K562 (cell line): ENCODE measurements around the gene CFD. TPM values are rescaled to one million over a fixed set of nuclear protein-coding genes. Genes with fewer than 3 reads are reported as not detected.

Source experiments
- CBX1 ChIP-seq: sonication (generic); IDR thresholded peaks from 2 replicates; pipeline ENCODE4 v1.6.1; 2016; ENCODE audit warnings: antibody characterized with exemption, low read depth, mild to moderate bottlenecking
- CCAR2 ChIP-seq: fragments of 200-400 bp; formaldehyde crosslinking; IDR thresholded peaks from 2 replicates; pipeline ENCODE4 v1.6.1; 2017; ENCODE audit warnings: mild to moderate bottlenecking, low read depth, low read length
- EP400 ChIP-seq: fragments of 450-650 bp; IDR thresholded peaks from 2 replicates; pipeline ENCODE4 v1.6.1; 2017; ENCODE audit warnings: antibody characterized with exemption, mild to moderate bottlenecking, moderate library complexity
- HMG20B ChIP-seq: fragments of 250-450 bp; sonication (Bioruptor Pico); IDR thresholded peaks from 2 replicates; pipeline ENCODE4 v1.5.0; 2021; ENCODE audit warnings: mild to moderate bottlenecking
- HMGXB4 ChIP-seq: sonication (generic); formaldehyde crosslinking; IDR thresholded peaks from 2 replicates; pipeline ENCODE4 v1.8.1; 2023; ENCODE audit warnings: mild to moderate bottlenecking, missing genetic modification reagents
- MTF1 ChIP-seq: fragments of 250-450 bp; sonication (Bioruptor Pico); IDR thresholded peaks from 2 replicates; pipeline ENCODE4 v1.9.0; 2021; ENCODE audit warnings: moderate library complexity, mild to moderate bottlenecking, inconsistent platforms, borderline replicate concordance
- NR3C1 ChIP-seq: sonication (generic); formaldehyde crosslinking; IDR thresholded peaks from 2 replicates; pipeline ENCODE4 v1.8.1; 2022; ENCODE audit warnings: missing genetic modification reagents
- PRPF4 ChIP-seq: fragments of 200-400 bp; formaldehyde crosslinking; IDR thresholded peaks from one replicate; pipeline ENCODE4 v1.6.1; 2017; ENCODE audit warnings: low read length, low read depth, mild to moderate bottlenecking; ENCODE audit not compliant: insufficient read depth, poor library complexity, severe bottlenecking
- RBM14 ChIP-seq: fragments of 200-400 bp; formaldehyde crosslinking; IDR thresholded peaks from 2 replicates; pipeline ENCODE4 v1.6.1; 2018; ENCODE audit warnings: low read depth, mild to moderate bottlenecking, low read length, moderate library complexity, borderline replicate concordance; ENCODE audit not compliant: insufficient read depth
- TFAM ChIP-seq: fragments of 250-450 bp; sonication (Bioruptor Pico); conservative IDR thresholded peaks from 2 replicates; pipeline ENCODE4 v1.5.0; 2021; ENCODE audit warnings: mild to moderate bottlenecking, moderate library complexity
- ZNF175 ChIP-seq: fragments of 200-800 bp; sonication (Bioruptor generic); IDR thresholded peaks from 2 replicates; pipeline ENCODE4 v1.6.1; 2016; ENCODE audit warnings: low read depth, mild to moderate bottlenecking, missing genetic modification characterization, missing compliant biosample characterization
- ZNF584 ChIP-seq: fragments of 200-800 bp; sonication (Bioruptor generic); IDR thresholded peaks from 2 replicates; pipeline ENCODE4 v1.6.1; 2016; ENCODE audit warnings: low read depth, mild to moderate bottlenecking, missing genetic modification characterization, missing compliant biosample characterization
- ZNF740 ChIP-seq, 3 experiments: fragments of 200-800 bp in 1 of 3; sonication (Bioruptor generic) in 1 of 3; sonication (generic) in 1 of 3; formaldehyde crosslinking in 1 of 3; IDR thresholded peaks; 2 replicates each; pipeline versions ENCODE4 v1.6.1 to v1.8.0; 2016 to 2022; ENCODE audit warnings: mild to moderate bottlenecking in 2 of 3, missing compliant biosample characterization in 2 of 3, missing genetic modification characterization in 2 of 3, missing genetic modification reagents in 1 of 3
- polyA plus RNA-seq, 8 experiments: library from polyadenylated mRNA; depleted of rRNA in 4 of 8; stranded (reverse) in 5 of 8; unstranded in 3 of 8; fragments of >200 nt; fragmentation: Nextera tagmentation in 2 of 8; fragmentation: Illumina TruSeq in 1 of 8; extraction: Ambion mirVana in 2 of 8; extraction: Trizol in 1 of 8; gene quantifications; 2 replicates each; pipeline versions ENCODE4 v1.2.1 to v1.2.3, GENCODE V29; 2011 to 2014; ENCODE audit warnings: inconsistent platforms in 1 of 8, missing spikeins in 1 of 8
- total RNA-seq, 7 experiments: library from RNA; depleted of rRNA in 6 of 7; stranded (reverse); fragments of >200 nt in 6 of 7; fragmentation: Illumina TruSeq in 2 of 7; extraction: Trizol in 2 of 7; gene quantifications; 2 replicates each; pipeline versions ENCODE4 v1.2.1 to v1.2.3, GENCODE V29; 2011 to 2021; ENCODE audit warnings: low replicate concordance in 1 of 7
- TF ChIP-seq, protein P1 (sequence below): fragments of 450-650 bp; IDR thresholded peaks from 2 replicates; pipeline ENCODE4 v1.6.1; 2016
- TF ChIP-seq, protein P2 (sequence below): sonication (generic); formaldehyde crosslinking; IDR thresholded peaks from 2 replicates; pipeline ENCODE4 v1.8.0; 2023; ENCODE audit warnings: mild to moderate bottlenecking, missing genetic modification reagents
- TF ChIP-seq, protein P3 (sequence below): sonication (generic); formaldehyde crosslinking; IDR thresholded peaks from 2 replicates; pipeline ENCODE4 v1.8.0; 2022; ENCODE audit warnings: missing genetic modification reagents, mild to moderate bottlenecking, moderate library complexity, borderline replicate concordance

The CFD gene
- total and polyA plus RNA-seq, 9 of the 15 experiments (the other 6 are each of a cell fraction or from before 2014, with no cell fraction given) = 0.52 to 59.4 (median 7.6) TPM

- TF ChIP-seq, protein P1, sequence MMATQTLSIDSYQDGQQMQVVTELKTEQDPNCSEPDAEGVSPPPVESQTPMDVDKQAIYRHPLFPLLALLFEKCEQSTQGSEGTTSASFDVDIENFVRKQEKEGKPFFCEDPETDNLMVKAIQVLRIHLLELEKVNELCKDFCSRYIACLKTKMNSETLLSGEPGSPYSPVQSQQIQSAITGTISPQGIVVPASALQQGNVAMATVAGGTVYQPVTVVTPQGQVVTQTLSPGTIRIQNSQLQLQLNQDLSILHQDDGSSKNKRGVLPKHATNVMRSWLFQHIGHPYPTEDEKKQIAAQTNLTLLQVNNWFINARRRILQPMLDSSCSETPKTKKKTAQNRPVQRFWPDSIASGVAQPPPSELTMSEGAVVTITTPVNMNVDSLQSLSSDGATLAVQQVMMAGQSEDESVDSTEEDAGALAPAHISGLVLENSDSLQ = peak; percentile 32
- no peak for TF ChIP-seq CCAR2
- no peak for TF ChIP-seq RBM14
- TF ChIP-seq, protein P2, sequence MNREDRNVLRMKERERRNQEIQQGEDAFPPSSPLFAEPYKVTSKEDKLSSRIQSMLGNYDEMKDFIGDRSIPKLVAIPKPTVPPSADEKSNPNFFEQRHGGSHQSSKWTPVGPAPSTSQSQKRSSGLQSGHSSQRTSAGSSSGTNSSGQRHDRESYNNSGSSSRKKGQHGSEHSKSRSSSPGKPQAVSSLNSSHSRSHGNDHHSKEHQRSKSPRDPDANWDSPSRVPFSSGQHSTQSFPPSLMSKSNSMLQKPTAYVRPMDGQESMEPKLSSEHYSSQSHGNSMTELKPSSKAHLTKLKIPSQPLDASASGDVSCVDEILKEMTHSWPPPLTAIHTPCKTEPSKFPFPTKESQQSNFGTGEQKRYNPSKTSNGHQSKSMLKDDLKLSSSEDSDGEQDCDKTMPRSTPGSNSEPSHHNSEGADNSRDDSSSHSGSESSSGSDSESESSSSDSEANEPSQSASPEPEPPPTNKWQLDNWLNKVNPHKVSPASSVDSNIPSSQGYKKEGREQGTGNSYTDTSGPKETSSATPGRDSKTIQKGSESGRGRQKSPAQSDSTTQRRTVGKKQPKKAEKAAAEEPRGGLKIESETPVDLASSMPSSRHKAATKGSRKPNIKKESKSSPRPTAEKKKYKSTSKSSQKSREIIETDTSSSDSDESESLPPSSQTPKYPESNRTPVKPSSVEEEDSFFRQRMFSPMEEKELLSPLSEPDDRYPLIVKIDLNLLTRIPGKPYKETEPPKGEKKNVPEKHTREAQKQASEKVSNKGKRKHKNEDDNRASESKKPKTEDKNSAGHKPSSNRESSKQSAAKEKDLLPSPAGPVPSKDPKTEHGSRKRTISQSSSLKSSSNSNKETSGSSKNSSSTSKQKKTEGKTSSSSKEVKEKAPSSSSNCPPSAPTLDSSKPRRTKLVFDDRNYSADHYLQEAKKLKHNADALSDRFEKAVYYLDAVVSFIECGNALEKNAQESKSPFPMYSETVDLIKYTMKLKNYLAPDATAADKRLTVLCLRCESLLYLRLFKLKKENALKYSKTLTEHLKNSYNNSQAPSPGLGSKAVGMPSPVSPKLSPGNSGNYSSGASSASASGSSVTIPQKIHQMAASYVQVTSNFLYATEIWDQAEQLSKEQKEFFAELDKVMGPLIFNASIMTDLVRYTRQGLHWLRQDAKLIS (CRISPR knock-in tag) = peak; percentile 78; the same call in 1 of the 2 replicates
- TF ChIP-seq ZNF740 (CRISPR knock-in tag; IDR thresholded peaks at IDR 0.05) = peak; percentile 76
- TF ChIP-seq ZNF740 (tag; IDR thresholded peaks at IDR 0.05) = no peak
- no peak for TF ChIP-seq ZNF175
- TF ChIP-seq ZNF584 (CRISPR knock-in tag) = no peak
- no peak for TF ChIP-seq HMGXB4
- TF ChIP-seq TFAM (CRISPR knock-in tag) = no peak
- peak; percentile 87; the same call in 1 of the 2 replicates for TF ChIP-seq EP400
- TF ChIP-seq CBX1 = peak; percentile 66; the same call in 1 of the 2 replicates
- TF ChIP-seq MTF1 = no peak
- TF ChIP-seq, protein P3, sequence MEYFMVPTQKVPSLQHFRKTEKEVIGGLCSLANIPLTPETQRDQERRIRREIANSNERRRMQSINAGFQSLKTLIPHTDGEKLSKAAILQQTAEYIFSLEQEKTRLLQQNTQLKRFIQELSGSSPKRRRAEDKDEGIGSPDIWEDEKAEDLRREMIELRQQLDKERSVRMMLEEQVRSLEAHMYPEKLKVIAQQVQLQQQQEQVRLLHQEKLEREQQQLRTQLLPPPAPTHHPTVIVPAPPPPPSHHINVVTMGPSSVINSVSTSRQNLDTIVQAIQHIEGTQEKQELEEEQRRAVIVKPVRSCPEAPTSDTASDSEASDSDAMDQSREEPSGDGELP (CRISPR knock-in tag) = peak; percentile 95
- TF ChIP-seq PRPF4 = no peak
- no peak for TF ChIP-seq NR3C1 (CRISPR knock-in tag)
- no peak for TF ChIP-seq HMG20B
These were observed 2.5 kb downstream of the CFD start (continued) for GRCh38 chr19:861756-862580.
